Smooth muscle cell of the umbilical artery (primary cell): ENCODE measurements around the gene MYADM. TPM values are rescaled to one million over a fixed set of nuclear protein-coding genes. Genes with fewer than 3 reads are reported as not detected.

Experiments
- total RNA-seq: library from RNA; depleted of rRNA; stranded (reverse); fragments of >200 nt; gene quantifications from 2 replicates; pipeline ENCODE4 v1.2.3, GENCODE V29; 2014

Gene MYADM, protein sequence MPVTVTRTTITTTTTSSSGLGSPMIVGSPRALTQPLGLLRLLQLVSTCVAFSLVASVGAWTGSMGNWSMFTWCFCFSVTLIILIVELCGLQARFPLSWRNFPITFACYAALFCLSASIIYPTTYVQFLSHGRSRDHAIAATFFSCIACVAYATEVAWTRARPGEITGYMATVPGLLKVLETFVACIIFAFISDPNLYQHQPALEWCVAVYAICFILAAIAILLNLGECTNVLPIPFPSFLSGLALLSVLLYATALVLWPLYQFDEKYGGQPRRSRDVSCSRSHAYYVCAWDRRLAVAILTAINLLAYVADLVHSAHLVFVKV
- total RNA-seq: 8.9 and 21.8 TPM in 2 replicates

DNA sequence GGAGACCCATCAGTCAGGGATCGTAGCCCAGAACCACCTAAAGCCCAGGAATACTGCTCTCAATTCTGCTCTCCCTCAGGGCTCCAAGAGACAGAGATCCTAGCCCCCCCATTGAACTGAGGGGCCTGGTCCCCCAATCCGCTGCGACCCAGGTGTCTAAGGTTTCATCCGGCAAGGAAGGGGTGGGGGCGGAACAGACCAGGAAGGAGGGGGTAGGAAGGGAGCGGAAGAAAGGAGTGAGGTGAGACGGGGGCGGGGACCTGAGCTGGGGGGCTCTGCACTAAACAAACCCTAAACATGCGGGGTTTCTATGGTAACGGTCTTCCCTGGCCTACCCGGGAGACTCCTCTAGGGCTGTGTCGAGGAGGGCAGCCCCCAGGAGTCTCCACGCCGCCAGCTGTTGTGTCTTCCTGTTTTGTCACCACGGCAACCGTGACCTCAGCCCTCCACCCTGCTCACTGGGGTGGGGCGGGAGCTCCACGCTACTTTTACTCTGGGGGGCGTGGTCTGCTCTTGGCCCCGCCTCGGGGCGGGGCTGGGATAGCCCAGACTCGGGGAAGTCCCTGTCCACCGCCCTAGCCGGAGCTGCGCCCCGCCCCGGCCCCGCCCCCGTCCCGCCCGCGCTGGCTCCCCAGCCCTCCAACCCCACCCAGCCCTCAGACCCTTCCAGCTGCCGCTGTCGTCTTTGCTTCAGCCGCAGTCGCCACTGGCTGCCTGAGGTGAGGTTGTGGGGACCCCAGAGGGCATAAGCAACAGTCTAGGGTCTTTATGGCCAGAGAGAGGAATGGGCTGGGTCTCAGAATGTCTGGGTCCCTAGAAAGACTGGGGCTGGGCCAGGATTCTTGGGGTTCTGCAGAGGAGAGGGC lies at the start of gene MYADM:
Gene MYADM (plus strand): TSS at position 659 of the 866 bp plus-strand sequence. CDS start 5,647 bp downstream, outside the sequence.

DNA sequence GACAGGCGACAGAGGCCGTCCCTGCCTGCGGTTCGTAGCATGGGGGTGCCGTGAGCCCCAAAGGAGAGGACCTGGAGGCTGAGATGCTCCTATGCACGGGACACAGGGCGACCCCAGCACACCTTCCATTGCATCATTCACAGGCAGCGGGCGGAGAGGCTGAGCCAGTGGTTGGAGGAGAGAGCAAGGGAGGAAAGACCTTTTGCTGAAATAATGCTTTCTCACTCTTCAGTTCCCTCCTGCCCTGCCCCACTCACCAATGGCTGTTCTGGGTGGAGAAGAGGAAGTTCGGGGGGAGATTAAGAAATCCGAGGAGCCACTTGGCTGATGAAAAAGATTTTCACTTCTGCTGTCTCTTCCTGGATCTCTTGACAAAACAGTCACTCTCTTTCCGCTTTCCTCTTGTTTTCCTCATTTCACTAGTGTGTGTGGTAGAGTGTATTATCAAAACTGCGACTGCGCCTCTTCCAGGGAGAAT lies 43.5 kb upstream of the MYADM start, which contains the start of gene NLRP12:
Gene NLRP12 (minus strand): TSS at position 181 of the 478 bp plus-strand sequence. CDS start 140 bp downstream, at position 41.

DNA sequence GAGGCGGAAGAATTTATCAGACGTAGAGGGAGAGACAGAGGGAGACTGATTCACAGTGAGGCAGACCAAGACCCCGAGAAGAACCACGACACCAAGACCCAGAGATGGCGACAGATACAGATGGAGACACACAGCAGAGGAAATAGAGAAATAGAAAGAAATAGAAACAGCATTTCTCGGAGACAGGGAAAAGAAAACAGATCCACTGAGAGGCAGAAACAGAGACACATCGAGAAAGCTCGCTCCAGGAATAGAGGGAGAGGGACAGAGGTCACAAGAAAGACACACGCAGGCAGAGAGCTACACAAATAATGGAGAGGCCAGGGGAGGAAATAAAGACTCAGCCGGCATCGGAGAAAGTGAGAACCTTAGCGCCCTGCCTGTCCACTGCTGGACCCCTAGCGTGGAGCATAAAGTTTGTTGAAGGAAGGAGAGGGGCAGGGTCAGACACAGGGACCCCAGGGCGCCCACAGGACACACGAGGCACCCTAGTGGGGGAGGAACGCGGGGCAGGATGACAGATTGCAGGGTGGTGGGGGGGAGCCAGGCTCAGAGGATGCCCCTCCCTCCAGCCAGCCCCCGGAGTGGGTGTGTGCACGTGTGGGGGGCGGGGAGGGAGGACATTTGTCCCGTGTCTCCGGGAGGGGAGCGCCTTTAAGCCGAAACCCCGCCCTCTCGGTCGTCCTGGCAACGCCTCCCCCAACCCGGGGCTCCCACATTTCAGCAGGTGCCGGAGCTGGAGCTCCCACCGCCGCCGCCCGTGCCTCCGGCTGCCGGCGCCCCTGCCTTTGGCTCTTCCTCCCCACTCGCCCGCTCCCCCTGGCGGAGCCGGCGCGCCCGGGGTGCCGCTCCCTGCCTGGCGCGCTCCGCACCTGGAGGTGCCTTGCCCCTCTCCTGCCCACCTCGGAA lies 14.1 kb downstream of the MYADM start, which contains the start of gene PRKCG:
Gene PRKCG (plus strand): TSS at position 716 of the 909 bp plus-strand sequence. CDS start 298 bp downstream, outside the sequence.

DNA sequence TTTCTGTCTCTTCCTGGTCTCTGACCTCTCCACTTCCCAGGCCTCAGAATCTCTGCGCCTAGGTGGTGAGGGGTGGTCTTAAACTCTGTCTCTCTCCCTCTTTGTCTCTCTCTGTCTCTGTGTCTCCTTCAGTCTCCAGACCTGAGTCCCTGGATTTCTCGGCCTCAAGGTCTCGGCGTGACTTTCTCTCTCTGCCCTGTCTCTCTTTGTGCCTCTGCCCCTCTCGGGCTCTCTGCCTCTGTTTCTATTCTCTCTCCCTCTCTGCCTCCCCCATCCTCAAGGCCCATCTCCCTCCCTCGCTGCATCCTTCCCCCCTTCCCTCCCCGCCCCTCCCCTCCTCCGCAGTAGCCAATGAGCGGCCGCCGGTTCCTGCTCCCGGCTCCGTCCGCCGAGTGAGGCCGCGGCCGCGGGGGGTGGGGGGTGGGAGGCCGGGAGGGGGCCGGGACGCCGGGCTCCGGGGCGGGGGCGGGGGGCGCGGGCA lies 41.3 kb downstream of the MYADM start, which contains the start of gene CACNG7:
Gene CACNG7 (plus strand): TSS at position 344 of the 481 bp plus-strand sequence. CDS start 3,554 bp downstream, outside the sequence.

Other genes starting within 250 kb of the MYADM start
- gene DPRX, start 235.9 kb upstream of the MYADM start, total RNA-seq: not detected in 2 replicates
- under 0.01 TPM in 1 of 2 replicates, not detected in the other for gene NLRP12, start 43.6 kb upstream of the MYADM start, total RNA-seq
- gene PRKCG, start 14.3 kb downstream of the MYADM start, total RNA-seq: 0.30 TPM in 1 of 2 replicates, not detected in the other
- gene CACNG7, start 41.4 kb downstream of the MYADM start, total RNA-seq: 1.1 and 4.2 TPM in 2 replicates
- gene CACNG8, start 95.1 kb downstream of the MYADM start, total RNA-seq: 0.23 and 0.59 TPM in 2 replicates
- gene CACNG6, start 123.8 kb downstream of the MYADM start, total RNA-seq: not detected in 2 replicates
- not detected in 2 replicates for gene VSTM1, start 196.0 kb downstream of the MYADM start, total RNA-seq
- gene TARM1, start 213.5 kb downstream of the MYADM start, total RNA-seq: not detected in 2 replicates
- 0.78 TPM in 1 of 2 replicates, not detected in the other for gene OSCAR, start 232.9 kb downstream of the MYADM start, total RNA-seq
- gene NDUFA3, start 235.0 kb downstream of the MYADM start, total RNA-seq: 8.8 and 9.5 TPM in 2 replicates
- gene TFPT, start 247.8 kb downstream of the MYADM start, total RNA-seq: 9.1 and 18.1 TPM in 2 replicates
- 37.1 and 60.9 TPM in 2 replicates for gene PRPF31, start 247.9 kb downstream of the MYADM start, total RNA-seq